ENCODE results near the gene OR2D2. TPM values are rescaled to one million over a fixed set of nuclear protein-coding genes. Genes with fewer than 3 reads are reported as not detected.

Gene OR2D2
- total and polyA plus RNA-seq, 2 donors (not counting 1 experiment from before 2014, with no cell fraction given) = not detected

DNA sequence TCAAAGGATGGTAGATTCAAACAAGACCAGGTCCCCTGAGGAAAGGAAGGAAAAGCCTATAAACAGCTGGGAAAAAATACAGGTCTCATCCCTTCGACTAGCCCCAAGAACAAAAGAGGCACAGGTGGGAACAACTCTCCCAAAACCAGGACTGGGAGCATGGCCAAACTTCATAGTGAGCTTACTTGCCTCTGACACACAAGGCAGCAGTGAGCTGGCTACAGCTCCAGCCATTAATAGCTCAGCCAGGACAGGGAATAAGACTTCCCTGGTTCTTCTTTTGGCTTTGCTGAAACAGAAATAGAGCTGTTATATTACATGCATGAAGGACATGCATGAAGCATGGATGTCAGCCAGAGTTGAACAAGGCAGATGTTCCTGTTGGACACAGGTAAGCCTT is 29.3 kb downstream of the OR2D2 start, which contains the start of gene OR10A2:
TSS of gene OR10A2 (plus strand) at position 97 of the 400 bp plus-strand sequence. CDS start 6,698 bp downstream, outside the sequence.
- no peaks in the 10 kb centered on the region for H4K20me1 ChIP-seq (ENCODE audit: control insufficient read depth, insufficient read depth, low read length, poor library complexity, severe bottlenecking)
- TF ChIP-seq EZH2 (IDR thresholded peaks at IDR 0.05; ENCODE audit: borderline replicate concordance, insufficient read depth, low read depth, low read length, poor library complexity, severe bottlenecking) = no peak
- TF ChIP-seq, protein P1, sequence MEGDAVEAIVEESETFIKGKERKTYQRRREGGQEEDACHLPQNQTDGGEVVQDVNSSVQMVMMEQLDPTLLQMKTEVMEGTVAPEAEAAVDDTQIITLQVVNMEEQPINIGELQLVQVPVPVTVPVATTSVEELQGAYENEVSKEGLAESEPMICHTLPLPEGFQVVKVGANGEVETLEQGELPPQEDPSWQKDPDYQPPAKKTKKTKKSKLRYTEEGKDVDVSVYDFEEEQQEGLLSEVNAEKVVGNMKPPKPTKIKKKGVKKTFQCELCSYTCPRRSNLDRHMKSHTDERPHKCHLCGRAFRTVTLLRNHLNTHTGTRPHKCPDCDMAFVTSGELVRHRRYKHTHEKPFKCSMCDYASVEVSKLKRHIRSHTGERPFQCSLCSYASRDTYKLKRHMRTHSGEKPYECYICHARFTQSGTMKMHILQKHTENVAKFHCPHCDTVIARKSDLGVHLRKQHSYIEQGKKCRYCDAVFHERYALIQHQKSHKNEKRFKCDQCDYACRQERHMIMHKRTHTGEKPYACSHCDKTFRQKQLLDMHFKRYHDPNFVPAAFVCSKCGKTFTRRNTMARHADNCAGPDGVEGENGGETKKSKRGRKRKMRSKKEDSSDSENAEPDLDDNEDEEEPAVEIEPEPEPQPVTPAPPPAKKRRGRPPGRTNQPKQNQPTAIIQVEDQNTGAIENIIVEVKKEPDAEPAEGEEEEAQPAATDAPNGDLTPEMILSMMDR (IDR thresholded peaks at IDR 0.05) = no peak
- no peak within 1 kb of the TSS for H3K4me3 ChIP-seq (ENCODE audit: control extremely low read depth in 1 of 5, extremely low read depth in 1 of 5, insufficient read depth in 1 of 5, low read depth in 2 of 5, low read length in 4 of 5)
- no peak for ATAC-seq (ENCODE audit: low read depth)
- no peak within 1 kb of the TSS for H2AFZ ChIP-seq (ENCODE audit: insufficient read depth, low read depth, low read length, poor library complexity, severe bottlenecking)
- no peak within 1 kb of the TSS for H3K4me2 ChIP-seq (replicated peaks; ENCODE audit: low read depth, low read length, poor library complexity, severe bottlenecking)
- intact Hi-C loops (cut with micrococcal nuclease) = no loop called here
- H3K4me1 ChIP-seq (ENCODE audit: control insufficient read depth in 2 of 2, insufficient read depth in 2 of 2, low read length in 2 of 2) = no peaks in the 10 kb centered on the region
- DNase-seq = no peak
- Mint-ChIP-seq H3K4me3 (no peak within 1 kb of the TSS), H3K9me3 (ENCODE audit: insufficient read depth) (peaks cover 9% of the 10 kb centered on the region), H3K27ac (no peak within 1 kb of the TSS), H3K27me3 (peaks cover 6% of the 10 kb centered on the region), H3K4me1 (no peaks in the 10 kb centered on the region)
- no peaks in the 10 kb centered on the region for H3K27me3 ChIP-seq (replicated peaks in 1 of 4; ENCODE audit: control extremely low read depth in 1 of 4, control insufficient read depth in 3 of 4, insufficient read depth in 4 of 4, low read length in 3 of 4)
- peaks cover 0 to 3% (median 0%) of the 10 kb centered on the region in 3 donors for H3K9me3 ChIP-seq (ENCODE audit: control extremely low read depth in 1 of 3, control insufficient read depth in 2 of 3, insufficient read depth in 1 of 3, low read length in 2 of 3)
- POLR2A ChIA-PET = no interaction called here
- CTCF ChIA-PET = no interaction called here
- H3K79me2 ChIP-seq (ENCODE audit: control insufficient read depth, insufficient read depth, low read length) = no peaks in the 10 kb centered on the region
- no peaks in the 10 kb centered on the region for H3K36me3 ChIP-seq (replicated peaks in 1 of 2; ENCODE audit: control extremely low read depth in 1 of 2, control insufficient read depth in 1 of 2, extremely low read depth in 1 of 2, insufficient read depth in 2 of 2, low read length in 1 of 2)
- 88% methylated on average over 1 of the region's 1 CpG for WGBS (ENCODE audit: insufficient coverage)
- H3K27ac ChIP-seq (ENCODE audit: low read length in 2 of 2) = no peak within 1 kb of the TSS
- no peak within 1 kb of the TSS for H3K9ac ChIP-seq (ENCODE audit: low read length)

GRCh38 chr11:6856871-6857270 is 35.4 kb downstream of the OR2D2 start:
- Histone ChIP-seq H3K79me2 (ENCODE audit: control insufficient read depth, insufficient read depth, low read length) (no peaks in the 10 kb centered on the region), H3K9me3 (ENCODE audit: control extremely low read depth in 1 of 3, control insufficient read depth in 2 of 3, insufficient read depth in 1 of 3, low read length in 2 of 3) (peaks cover 0 to 9% (median 1%) of the 10 kb centered on the region in 3 donors), H4K20me1 (ENCODE audit: control insufficient read depth, insufficient read depth, low read length, poor library complexity, severe bottlenecking) (no peaks in the 10 kb centered on the region), H3K4me3 (ENCODE audit: control extremely low read depth in 1 of 5, extremely low read depth in 1 of 5, insufficient read depth in 1 of 5, low read depth in 2 of 5, low read length in 4 of 5) (no peak overlapping the region), H3K9ac (ENCODE audit: low read length) (no peak overlapping the region), H3K36me3 (replicated peaks in 1 of 2; ENCODE audit: control extremely low read depth in 1 of 2, control insufficient read depth in 1 of 2, extremely low read depth in 1 of 2, insufficient read depth in 2 of 2, low read length in 1 of 2) (no peaks in the 10 kb centered on the region), H3K4me2 (replicated peaks; ENCODE audit: low read depth, low read length, poor library complexity, severe bottlenecking) (no peak overlapping the region), H3K4me1 (ENCODE audit: control insufficient read depth in 2 of 2, insufficient read depth in 2 of 2, low read length in 2 of 2) (no peaks in the 10 kb centered on the region), H3K27ac (ENCODE audit: low read length in 2 of 2) (no peak overlapping the region), H3K27me3 (replicated peaks in 1 of 4; ENCODE audit: control extremely low read depth in 1 of 4, control insufficient read depth in 3 of 4, insufficient read depth in 4 of 4, low read length in 3 of 4) (no peaks in the 10 kb centered on the region), H2AFZ (ENCODE audit: insufficient read depth, low read depth, low read length, poor library complexity, severe bottlenecking) (no peak overlapping the region)
- Mint-ChIP-seq H3K4me3 (no peak overlapping the region), H3K4me1 (no peaks in the 10 kb centered on the region), H3K27ac (no peak overlapping the region), H3K9me3 (ENCODE audit: insufficient read depth) (peaks cover 12% of the 10 kb centered on the region), H3K27me3 (peaks cover 6% of the 10 kb centered on the region)
- CTCF ChIA-PET = no interaction called here
- TF ChIP-seq EZH2 (IDR thresholded peaks at IDR 0.05; ENCODE audit: borderline replicate concordance, insufficient read depth, low read depth, low read length, poor library complexity, severe bottlenecking) = no peak
- TF ChIP-seq, protein P1 (IDR thresholded peaks at IDR 0.05) = no peak
- no peak for ATAC-seq (ENCODE audit: low read depth)
- intact Hi-C loops (cut with micrococcal nuclease) = no loop called here
- no peak for DNase-seq
- WGBS (ENCODE audit: insufficient coverage) = 79% methylated on average over 2 of the region's 3 CpGs
- POLR2A ChIA-PET = no interaction called here

All from B cell (primary cell).